ENCODE measurements around the gene AGPAT2. TPM values are rescaled to one million over a fixed set of nuclear protein-coding genes. Genes with fewer than 3 reads are reported as not detected.
A peak's percentile ranks its signal among the peaks of the same experiment; 100 is the strongest.

The AGPAT2 gene
- total and polyA plus RNA-seq, 4 donors = 26.9 to 64.9 (median 40.5) TPM

GRCh38 chr9:136722093-136722968 lies 35.1 kb upstream of the AGPAT2 start:
- intact Hi-C loops (cut with DNase I) = no loop called here
- Histone ChIP-seq H3K4me3 (ENCODE audit: low read length in 2 of 2) (no peak overlapping the region), H3K9me3 (ENCODE audit: control insufficient read depth, low read length) (no peaks in the 10 kb centered on the region), H3K27me3 (ENCODE audit: control insufficient read depth in 1 of 2, insufficient read depth in 2 of 2, low read length in 1 of 2) (no peaks in the 10 kb centered on the region), H3K4me1 (ENCODE audit: control insufficient read depth in 1 of 2, insufficient read depth in 2 of 2, low read length in 2 of 2) (no peaks in the 10 kb centered on the region), H3K36me3 (ENCODE audit: control insufficient read depth in 1 of 2, insufficient read depth in 2 of 2, low read length in 1 of 2) (peaks cover 0 to 3% of the 10 kb centered on the region in 2 donors), H3K27ac (ENCODE audit: low read depth in 1 of 2, low read length in 2 of 2) (no peak overlapping the region)
- DNase-seq (no peak), ATAC-seq (ENCODE audit: low FRiP score) (no peak)
- WGBS, 2 donors = 84 to 87% methylated on average over 28 to 31 of the region's 31 CpGs

GRCh38 chr9:136721339-136722092 lies 34.3 kb upstream of the AGPAT2 start:
- no peaks in the 10 kb centered on the region for H3K9me3 ChIP-seq (ENCODE audit: control insufficient read depth, low read length)
- no peak for DNase-seq
- peaks cover 0 to 3% of the 10 kb centered on the region in 2 donors for H3K36me3 ChIP-seq (ENCODE audit: control insufficient read depth in 1 of 2, insufficient read depth in 2 of 2, low read length in 1 of 2)
- 76 to 79% methylated on average over 29 to 30 of the region's 30 CpGs for WGBS, 2 donors
- no peaks in the 10 kb centered on the region for H3K27me3 ChIP-seq (ENCODE audit: control insufficient read depth in 1 of 2, insufficient read depth in 2 of 2, low read length in 1 of 2)
- intact Hi-C loops (cut with DNase I) = no loop called here
- no peak overlapping the region for H3K4me3 ChIP-seq (ENCODE audit: low read length in 2 of 2)
- H3K4me1 ChIP-seq (ENCODE audit: control insufficient read depth in 1 of 2, insufficient read depth in 2 of 2, low read length in 2 of 2) = no peaks in the 10 kb centered on the region
- H3K27ac ChIP-seq (ENCODE audit: low read depth in 1 of 2, low read length in 2 of 2) = no peak overlapping the region
- peak; percentile 2 for ATAC-seq (ENCODE audit: low FRiP score)

GRCh38 chr9:136720898-136721338 lies 33.7 kb upstream of the AGPAT2 start:
- Histone ChIP-seq H3K9me3 (ENCODE audit: control insufficient read depth, low read length) (no peaks in the 10 kb centered on the region), H3K4me1 (ENCODE audit: control insufficient read depth in 1 of 2, insufficient read depth in 2 of 2, low read length in 2 of 2) (no peaks in the 10 kb centered on the region), H3K27me3 (ENCODE audit: control insufficient read depth in 1 of 2, insufficient read depth in 2 of 2, low read length in 1 of 2) (no peaks in the 10 kb centered on the region), H3K36me3 (ENCODE audit: control insufficient read depth in 1 of 2, insufficient read depth in 2 of 2, low read length in 1 of 2) (peaks cover 0 to 3% of the 10 kb centered on the region in 2 donors), H3K4me3 (ENCODE audit: low read length in 2 of 2) (no peak overlapping the region), H3K27ac (ENCODE audit: low read depth in 1 of 2, low read length in 2 of 2) (no peak overlapping the region)
- WGBS, 2 donors = 83 to 86% methylated on average over 11 of the region's 11 CpGs
- peak; percentile 1 for ATAC-seq (ENCODE audit: low FRiP score)
- intact Hi-C loops (cut with DNase I) = no loop called here
- DNase-seq = peak in 1 of 2 donors; percentile 71

- H3K4me3 ChIP-seq (ENCODE audit: low read length in 2 of 2) = no peak overlapping the region
- intact Hi-C loops (cut with DNase I) = no loop called here
- ATAC-seq (ENCODE audit: low FRiP score) (peak; percentile 13), DNase-seq (peak in 1 of 2 donors; percentile 79)
- peaks cover 0 to 3% of the 10 kb centered on the region in 2 donors for H3K36me3 ChIP-seq (ENCODE audit: control insufficient read depth in 1 of 2, insufficient read depth in 2 of 2, low read length in 1 of 2)
- WGBS, 2 donors = 37 to 39% methylated on average over 19 to 20 of the region's 20 CpGs
- H3K9me3 ChIP-seq (ENCODE audit: control insufficient read depth, low read length) = no peaks in the 10 kb centered on the region
- no peaks in the 10 kb centered on the region for H3K27me3 ChIP-seq (ENCODE audit: control insufficient read depth in 1 of 2, insufficient read depth in 2 of 2, low read length in 1 of 2)
- no peaks in the 10 kb centered on the region for H3K4me1 ChIP-seq (ENCODE audit: control insufficient read depth in 1 of 2, insufficient read depth in 2 of 2, low read length in 2 of 2)
- no peak overlapping the region for H3K27ac ChIP-seq (ENCODE audit: low read depth in 1 of 2, low read length in 2 of 2)
These were observed 33.1 kb upstream of the AGPAT2 start for GRCh38 chr9:136720251-136720897.

- ATAC-seq (ENCODE audit: low FRiP score) = peak; percentile 19
These were observed 32.1 kb upstream of the AGPAT2 start for GRCh38 chr9:136719195-136719880.

GRCh38 chr9:136718345-136719194 lies 31.3 kb upstream of the AGPAT2 start:
- no peak overlapping the region for H3K4me3 ChIP-seq (ENCODE audit: low read length in 2 of 2)
- ATAC-seq (ENCODE audit: low FRiP score) (no peak), DNase-seq (no peak)
- 82 to 84% methylated on average over 20 of the region's 20 CpGs for WGBS, 2 donors
- no peak overlapping the region for H3K27ac ChIP-seq (ENCODE audit: low read depth in 1 of 2, low read length in 2 of 2)
- H3K9me3 ChIP-seq (ENCODE audit: control insufficient read depth, low read length) = no peaks in the 10 kb centered on the region
- H3K4me1 ChIP-seq (ENCODE audit: control insufficient read depth in 1 of 2, insufficient read depth in 2 of 2, low read length in 2 of 2) = no peaks in the 10 kb centered on the region
- intact Hi-C loops (cut with DNase I) = no loop called here
- H3K27me3 ChIP-seq (ENCODE audit: control insufficient read depth in 1 of 2, insufficient read depth in 2 of 2, low read length in 1 of 2) = no peaks in the 10 kb centered on the region
- H3K36me3 ChIP-seq (ENCODE audit: control insufficient read depth in 1 of 2, insufficient read depth in 2 of 2, low read length in 1 of 2) = peaks cover 0 to 3% of the 10 kb centered on the region in 2 donors

More at GRCh38 chr9:136719195-136719880, 32.1 kb upstream of the AGPAT2 start:
- Histone ChIP-seq H3K27me3 (ENCODE audit: control insufficient read depth in 1 of 2, insufficient read depth in 2 of 2, low read length in 1 of 2) (no peaks in the 10 kb centered on the region), H3K4me3 (ENCODE audit: low read length in 2 of 2) (no peak overlapping the region), H3K4me1 (ENCODE audit: control insufficient read depth in 1 of 2, insufficient read depth in 2 of 2, low read length in 2 of 2) (no peaks in the 10 kb centered on the region), H3K36me3 (ENCODE audit: control insufficient read depth in 1 of 2, insufficient read depth in 2 of 2, low read length in 1 of 2) (peaks cover 0 to 3% of the 10 kb centered on the region in 2 donors), H3K9me3 (ENCODE audit: control insufficient read depth, low read length) (no peaks in the 10 kb centered on the region), H3K27ac (ENCODE audit: low read depth in 1 of 2, low read length in 2 of 2) (no peak overlapping the region)
- intact Hi-C loops (cut with DNase I) = no loop called here
- peak in 1 of 2 donors; percentile 77 for DNase-seq
- WGBS, 2 donors = 73 to 74% methylated on average over 22 to 24 of the region's 24 CpGs

GRCh38 chr9:136717399-136717798 lies 30.1 kb upstream of the AGPAT2 start:
- no peaks in the 10 kb centered on the region for H3K27me3 ChIP-seq (ENCODE audit: control insufficient read depth in 1 of 2, insufficient read depth in 2 of 2, low read length in 1 of 2)
- no peaks in the 10 kb centered on the region for H3K4me1 ChIP-seq (ENCODE audit: control insufficient read depth in 1 of 2, insufficient read depth in 2 of 2, low read length in 2 of 2)
- H3K36me3 ChIP-seq (ENCODE audit: control insufficient read depth in 1 of 2, insufficient read depth in 2 of 2, low read length in 1 of 2) = no peaks in the 10 kb centered on the region
- H3K4me3 ChIP-seq (ENCODE audit: low read length in 2 of 2) = no peak overlapping the region
- DNase-seq (no peak), ATAC-seq (ENCODE audit: low FRiP score) (no peak)
- intact Hi-C loops (cut with DNase I) = no loop called here
- 89 to 93% methylated on average over 15 to 16 of the region's 16 CpGs for WGBS, 2 donors
- no peaks in the 10 kb centered on the region for H3K9me3 ChIP-seq (ENCODE audit: control insufficient read depth, low read length)
- no peak overlapping the region for H3K27ac ChIP-seq (ENCODE audit: low read depth in 1 of 2, low read length in 2 of 2)
